H1 (cell line): Measurements from ENCODE around the gene KLHL3. TPM values are rescaled to one million over a fixed set of nuclear protein-coding genes. Genes with fewer than 3 reads are reported as not detected.

Experiments used
- CREB1 ChIP-seq: IDR thresholded peaks from 2 replicates; pipeline ENCODE4 v1.6.1; 2012; ENCODE audit warnings: inconsistent platforms
- MAFK ChIP-seq: IDR thresholded peaks from 2 replicates; pipeline ENCODE4 v1.6.1; 2012; ENCODE audit warnings: low read depth, mild to moderate bottlenecking, improper control_type of control experiment, low read length
- POLR2A ChIP-seq, 2 experiments: IDR thresholded peaks; 1 replicate in 1 of 2; 2 replicates in 1 of 2; pipeline ENCODE4 v1.6.1; 2011; ENCODE audit warnings: low read depth in 2 of 2, low read length in 2 of 2, mild to moderate bottlenecking in 2 of 2; ENCODE audit errors: control extremely low read depth in 1 of 2
- SUZ12 ChIP-seq: fragments of 200-600 bp; sonication (generic); IDR thresholded peaks from 2 replicates; pipeline ENCODE4 v1.6.1; 2012; ENCODE audit warnings: mild to moderate bottlenecking, inconsistent platforms, low read length, moderate library complexity, mixed read lengths
- USF2 ChIP-seq: IDR thresholded peaks from 2 replicates; pipeline ENCODE4 v1.6.1; 2011; ENCODE audit warnings: low read length, improper control_type of control experiment
- polyA plus RNA-seq, 7 experiments: library from polyadenylated mRNA; depleted of rRNA in 3 of 7; stranded (reverse) in 5 of 7; unstranded in 2 of 7; fragments of >200 nt in 5 of 7; fragments of 200-250 nt in 2 of 7; gene quantifications; 1 replicate in 5 of 7; 2 replicates in 1 of 7; 4 replicates in 1 of 7; pipeline versions ENCODE4 v1.2.1 to v1.2.3, GENCODE V29; 2011 to 2013; ENCODE audit warnings: missing spikeins in 2 of 7, mixed read lengths in 2 of 7
- total RNA-seq: library from RNA; stranded (reverse); fragmentation: NEBNext Ultra II Directional; extraction: Animal tissue kit (Norgen Biotek cat#: 25700); gene quantifications from 2 replicates; pipeline ENCODE4 v1.2.1, GENCODE V29; 2021
- TF ChIP-seq, protein P1 (sequence below): IDR thresholded peaks from 2 replicates; pipeline ENCODE4 v1.6.1; 2012; ENCODE audit warnings: low read length, inconsistent platforms

The KLHL3 gene
- total and polyA plus RNA-seq, 2 of the 8 experiments (the other 6 are each of a cell fraction or from before 2014, with no cell fraction given) = 7.4 to 13.7 TPM

DNA sequence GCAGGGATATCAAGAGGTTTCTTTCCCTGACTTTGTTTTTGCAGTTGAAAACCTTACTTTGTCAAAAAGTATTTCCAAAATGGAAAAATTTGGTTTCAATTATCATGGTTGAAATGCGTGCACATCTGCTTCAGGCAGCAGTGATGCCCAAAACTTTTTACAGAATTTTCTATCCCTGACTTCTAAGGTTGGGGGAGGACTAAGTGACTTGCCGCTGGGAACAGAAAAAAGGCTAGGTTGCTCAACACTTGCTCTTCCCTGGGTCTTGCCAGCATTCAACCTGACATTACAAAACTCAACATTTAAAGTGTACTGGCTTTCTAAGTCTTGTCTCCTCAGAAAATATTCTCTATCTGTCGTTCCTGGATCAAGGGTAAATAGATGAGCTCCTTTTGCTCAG lies 4.7 kb downstream of the KLHL3 start (continued):
- TF ChIP-seq USF2 (no peak), SUZ12 (no peak), POLR2A (IDR thresholded peaks at IDR 0.05; ENCODE audit: control extremely low read depth in 1 of 2, low read depth in 2 of 2, low read length in 2 of 2) (no peak), MAFK (no peak), CREB1 (no peak)
- TF ChIP-seq, protein P1, sequence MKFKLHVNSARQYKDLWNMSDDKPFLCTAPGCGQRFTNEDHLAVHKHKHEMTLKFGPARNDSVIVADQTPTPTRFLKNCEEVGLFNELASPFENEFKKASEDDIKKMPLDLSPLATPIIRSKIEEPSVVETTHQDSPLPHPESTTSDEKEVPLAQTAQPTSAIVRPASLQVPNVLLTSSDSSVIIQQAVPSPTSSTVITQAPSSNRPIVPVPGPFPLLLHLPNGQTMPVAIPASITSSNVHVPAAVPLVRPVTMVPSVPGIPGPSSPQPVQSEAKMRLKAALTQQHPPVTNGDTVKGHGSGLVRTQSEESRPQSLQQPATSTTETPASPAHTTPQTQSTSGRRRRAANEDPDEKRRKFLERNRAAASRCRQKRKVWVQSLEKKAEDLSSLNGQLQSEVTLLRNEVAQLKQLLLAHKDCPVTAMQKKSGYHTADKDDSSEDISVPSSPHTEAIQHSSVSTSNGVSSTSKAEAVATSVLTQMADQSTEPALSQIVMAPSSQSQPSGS = no peak
